ENCODE results near the gene FETUB. TPM values are rescaled to one million over a fixed set of nuclear protein-coding genes. Genes with fewer than 3 reads are reported as not detected.

The FETUB gene
- not detected in 2 replicates for total RNA-seq (2014; rRNA removed; shearing (Covaris generic))
- not detected in 2 replicates for polyA plus RNA-seq (2015; cell fraction: cytosol; rRNA removed)
- not detected in 2 replicates for polyA plus RNA-seq (2015; cell fraction: nucleus; rRNA removed)

GRCh38 chr3:186639778-186640472 lies at the start of gene FETUB:
Gene FETUB, plus strand, starts transcription at chr3:186640399. Its CDS starts 62 bp downstream, at chr3:186640461.
- no peak for DNase-seq (ENCODE audit: low read depth, low spot score)

GRCh38 chr3:186590580-186591295 lies 49.5 kb upstream of the FETUB start:
- in situ Hi-C loops (cut with HindIII; ENCODE audit: low pct_unique_long_range_greater_than_20kb, low sequenced_read_pairs), result no loop called here
- no peak for DNase-seq (ENCODE audit: low read depth, low spot score)

More at GRCh38 chr3:186639778-186640472, at the start of gene FETUB:
- in situ Hi-C loops (cut with HindIII; ENCODE audit: low pct_unique_long_range_greater_than_20kb, low sequenced_read_pairs), result no loop called here

GRCh38 chr3:186592682-186593081 lies 47.5 kb upstream of the FETUB start:
- no peak for DNase-seq (ENCODE audit: low read depth, low spot score)
- in situ Hi-C loops (cut with HindIII; ENCODE audit: low pct_unique_long_range_greater_than_20kb, low sequenced_read_pairs), result no loop called here

GRCh38 chr3:186593862-186594261 lies 46.3 kb upstream of the FETUB start:
- in situ Hi-C loops (cut with HindIII; ENCODE audit: low pct_unique_long_range_greater_than_20kb, low sequenced_read_pairs), result no loop called here
- no peak for DNase-seq (ENCODE audit: low read depth, low spot score)

DNA sequence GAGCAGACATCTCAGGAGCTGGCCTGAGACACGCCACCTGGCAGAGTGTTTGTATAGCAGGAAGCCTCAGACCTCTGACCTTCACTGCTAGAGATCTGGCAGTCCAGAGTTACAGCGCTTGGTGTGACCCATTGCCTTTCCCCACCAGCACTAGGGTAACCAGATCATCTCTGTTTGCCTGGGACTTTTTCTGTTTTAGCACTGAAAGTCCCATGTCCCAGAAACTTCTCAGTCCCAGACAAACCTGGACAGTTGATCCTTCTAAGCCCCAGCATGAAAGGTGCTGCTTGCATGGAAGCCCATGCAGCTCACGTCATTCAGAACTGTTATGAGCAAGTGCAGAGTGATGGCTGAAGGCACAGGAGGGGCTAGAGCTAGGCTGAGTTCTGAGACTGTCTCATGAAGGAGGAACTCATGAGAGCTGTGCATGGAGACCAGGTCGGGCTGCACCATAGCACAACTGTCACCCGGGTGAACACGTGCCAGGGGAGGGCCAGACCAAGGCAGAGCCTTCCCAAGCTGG lies 45.5 kb upstream of the FETUB start:
- no peak for DNase-seq (ENCODE audit: low read depth, low spot score)
- in situ Hi-C loops (cut with HindIII; ENCODE audit: low pct_unique_long_range_greater_than_20kb, low sequenced_read_pairs), result no loop called here

DNA sequence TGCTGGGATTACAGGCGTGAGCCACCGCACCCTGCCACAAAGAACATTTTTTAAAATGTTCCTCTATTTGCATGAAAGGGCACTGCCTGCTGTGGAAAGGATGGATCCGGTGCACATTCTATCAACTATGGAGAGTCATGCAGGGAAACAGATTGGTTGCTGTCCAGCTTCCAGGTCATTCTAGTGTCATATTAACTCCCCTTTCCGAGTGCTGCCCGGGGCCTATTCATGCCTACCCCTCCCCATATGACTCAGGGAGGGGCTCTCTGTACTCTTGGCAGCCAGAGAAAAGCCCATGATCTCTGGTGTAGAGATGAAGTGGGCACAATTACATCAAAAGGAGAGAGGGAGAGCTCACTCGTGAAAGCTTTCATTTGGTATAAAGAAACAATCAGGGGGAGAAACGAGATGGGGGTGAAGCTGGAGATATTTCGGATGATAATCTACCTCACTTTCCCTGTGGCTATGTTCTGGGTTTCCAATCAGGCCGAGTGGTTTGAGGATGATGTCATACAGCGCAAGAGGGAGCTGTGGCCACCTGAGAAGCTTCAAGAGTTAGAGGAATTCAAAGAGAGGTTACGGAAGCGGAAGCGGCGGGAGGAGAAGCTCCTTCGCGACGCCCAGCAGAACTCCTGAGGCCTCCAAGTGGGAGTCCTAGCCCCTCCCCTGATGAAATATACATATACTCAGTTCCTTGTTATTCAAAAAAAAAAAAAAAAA lies 43.5 kb upstream of the FETUB start:
- in situ Hi-C loops (cut with HindIII; ENCODE audit: low pct_unique_long_range_greater_than_20kb, low sequenced_read_pairs), result no loop called here

GRCh38 chr3:186598108-186598784 lies 42.0 kb upstream of the FETUB start:
- no peak for DNase-seq (ENCODE audit: low read depth, low spot score)
- in situ Hi-C loops (cut with HindIII; ENCODE audit: low pct_unique_long_range_greater_than_20kb, low sequenced_read_pairs), result no loop called here

More for the DNA sequence above, 43.5 kb upstream of the FETUB start:
- DNase-seq (ENCODE audit: low read depth, low spot score), result no peak

GRCh38 chr3:186598794-186599141 lies 41.4 kb upstream of the FETUB start:
- in situ Hi-C loops (cut with HindIII; ENCODE audit: low pct_unique_long_range_greater_than_20kb, low sequenced_read_pairs), result no loop called here
- DNase-seq (ENCODE audit: low read depth, low spot score), result no peak

DNA sequence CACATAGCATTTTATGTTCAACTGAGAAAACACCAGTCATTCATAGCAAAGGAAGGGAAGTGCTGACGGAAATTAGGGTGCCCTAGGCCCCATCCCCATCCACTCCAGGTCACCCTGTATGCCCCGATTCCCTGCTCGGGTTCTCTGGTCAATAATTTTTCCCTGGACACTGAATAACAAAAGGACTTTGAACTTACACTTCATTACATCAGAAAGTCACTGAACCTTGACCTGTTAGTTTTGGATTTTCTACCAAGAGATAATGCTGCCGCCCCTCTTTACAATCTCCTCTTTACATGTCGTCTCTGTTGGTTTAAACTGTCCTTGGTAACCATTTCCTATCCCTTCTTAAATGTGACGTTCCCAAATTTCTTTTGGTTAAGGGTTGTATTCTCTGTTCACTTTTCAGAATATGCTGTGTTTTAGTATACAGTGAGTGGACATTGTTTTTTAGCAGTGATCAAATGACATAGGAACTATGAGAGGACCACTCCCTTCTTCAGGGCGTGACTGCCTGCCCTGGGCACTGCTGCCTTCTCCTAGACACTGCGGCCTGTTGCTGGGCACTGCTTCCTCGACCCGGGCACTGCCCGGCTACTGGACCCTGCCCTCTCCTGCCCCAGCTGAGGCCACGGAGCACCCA lies 40.9 kb upstream of the FETUB start:
- in situ Hi-C loops (cut with HindIII; ENCODE audit: low pct_unique_long_range_greater_than_20kb, low sequenced_read_pairs), result no loop called here
- no peak for DNase-seq (ENCODE audit: low read depth, low spot score)

DNA sequence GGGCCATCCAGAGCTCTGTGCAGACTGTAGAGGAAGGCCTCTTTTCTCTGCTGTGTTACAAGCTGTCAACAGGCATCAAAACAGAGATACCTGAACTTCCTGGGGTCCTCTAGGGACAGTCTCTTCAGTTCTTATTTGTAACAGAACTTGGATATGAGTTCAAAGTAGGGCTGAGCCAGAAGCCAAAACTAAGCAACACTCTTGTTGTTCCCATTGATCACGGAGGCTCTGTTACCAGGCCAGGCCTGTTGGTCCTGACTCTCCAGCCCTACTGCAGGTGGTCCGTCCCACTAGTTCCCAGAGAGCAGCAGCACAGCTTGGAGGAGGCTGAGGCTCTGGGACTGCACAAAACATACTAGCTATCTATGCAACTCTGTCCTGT lies 40.4 kb upstream of the FETUB start:
- in situ Hi-C loops (cut with HindIII; ENCODE audit: low pct_unique_long_range_greater_than_20kb, low sequenced_read_pairs), result no loop called here
- DNase-seq (ENCODE audit: low read depth, low spot score), result no peak

DNA sequence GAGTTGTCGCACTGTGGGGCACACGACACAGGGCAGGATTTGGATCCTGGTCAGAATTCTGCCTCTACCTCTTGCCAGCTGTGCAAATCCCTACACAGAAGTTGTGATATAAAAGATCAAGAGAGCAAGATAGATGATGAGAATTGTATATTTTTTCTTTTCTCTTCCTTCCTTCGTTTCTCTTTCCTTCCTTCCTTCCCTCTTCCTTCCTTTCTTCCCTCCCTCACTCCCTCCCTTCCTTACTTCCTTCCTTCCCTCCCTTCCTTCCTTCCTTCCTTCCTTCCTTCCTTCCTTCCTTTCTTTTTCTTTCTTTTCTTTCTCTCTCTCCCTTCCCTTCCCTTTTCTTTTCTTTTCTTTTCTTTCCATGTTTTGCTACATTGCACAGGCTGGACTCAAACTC lies 39.3 kb upstream of the FETUB start:
- in situ Hi-C loops (cut with HindIII; ENCODE audit: low pct_unique_long_range_greater_than_20kb, low sequenced_read_pairs), result no loop called here
- no peak for DNase-seq (ENCODE audit: low read depth, low spot score)

- in situ Hi-C loops (cut with HindIII; ENCODE audit: low pct_unique_long_range_greater_than_20kb, low sequenced_read_pairs), result no loop called here
- DNase-seq (ENCODE audit: low read depth, low spot score), result no peak
These were observed 37.0 kb upstream of the FETUB start for GRCh38 chr3:186603159-186603558.

- in situ Hi-C loops (cut with HindIII; ENCODE audit: low pct_unique_long_range_greater_than_20kb, low sequenced_read_pairs), result no loop called here
- DNase-seq (ENCODE audit: low read depth, low spot score), result no peak
These were observed 35.1 kb upstream of the FETUB start for GRCh38 chr3:186605078-186605477.

- in situ Hi-C loops (cut with HindIII; ENCODE audit: low pct_unique_long_range_greater_than_20kb, low sequenced_read_pairs), result no loop called here
- DNase-seq (ENCODE audit: low read depth, low spot score), result no peak
These were observed 34.3 kb upstream of the FETUB start for GRCh38 chr3:186605561-186606545.

DNA sequence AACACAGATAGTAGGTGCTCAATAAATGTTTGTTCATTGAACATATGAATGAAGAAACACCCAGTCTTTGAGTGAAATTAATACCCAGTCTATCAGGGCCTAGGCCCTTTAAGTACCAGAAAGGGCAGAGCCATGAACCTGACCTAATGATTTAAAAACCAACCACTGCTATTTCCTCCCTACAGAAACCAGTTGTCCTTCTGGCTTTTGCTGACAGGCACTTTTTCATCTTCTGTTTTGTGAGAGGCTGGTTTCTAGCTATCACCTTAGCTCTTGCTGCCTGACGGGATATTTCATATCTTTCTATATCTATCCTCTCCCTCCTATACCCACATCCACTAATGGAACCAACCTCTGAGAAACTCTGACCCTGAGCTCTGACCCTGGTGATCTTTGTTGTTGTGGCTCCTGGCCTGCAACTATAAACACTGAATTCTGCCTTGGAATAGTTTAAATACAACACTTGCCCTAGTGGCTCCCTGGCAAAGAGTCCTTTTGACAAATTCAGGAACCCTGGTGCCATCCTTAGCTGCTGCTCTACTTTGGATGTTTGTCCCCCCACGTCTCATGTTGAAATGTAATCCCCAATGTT lies 31.5 kb upstream of the FETUB start:
- in situ Hi-C loops (cut with HindIII; ENCODE audit: low pct_unique_long_range_greater_than_20kb, low sequenced_read_pairs), result no loop called here
- DNase-seq (ENCODE audit: low read depth, low spot score), result no peak

Measured in SK-MEL-5 (cell line).